ENCODE measurements around the gene NEK11. TPM values are rescaled to one million over a fixed set of nuclear protein-coding genes. Genes with fewer than 3 reads are reported as not detected.

Gene NEK11
- total RNA-seq, 4 donors from 2014 or later, result 4.1 to 8.2 (median 5.2) TPM

DNA sequence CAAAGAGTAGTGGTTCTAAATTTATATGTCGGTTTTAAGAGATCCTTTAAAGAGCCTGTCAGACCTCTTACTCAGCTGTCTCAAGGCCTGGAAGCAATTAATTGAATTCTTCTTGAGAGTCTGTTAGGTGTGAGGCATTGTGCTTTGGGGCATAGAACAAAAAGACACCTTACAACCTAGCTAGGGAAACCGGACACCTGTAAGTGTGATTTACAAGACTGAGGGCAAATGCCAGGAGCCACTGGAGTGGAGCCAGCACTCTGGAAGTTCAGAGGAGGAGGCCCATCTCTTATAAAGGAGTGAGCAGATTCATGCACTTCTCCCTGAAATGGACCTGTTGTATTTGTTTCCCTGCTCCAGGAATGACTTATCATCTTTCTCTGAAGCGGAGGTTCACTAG is 257.2 kb downstream of the NEK11 start:
- TF ChIP-seq, protein P1, sequence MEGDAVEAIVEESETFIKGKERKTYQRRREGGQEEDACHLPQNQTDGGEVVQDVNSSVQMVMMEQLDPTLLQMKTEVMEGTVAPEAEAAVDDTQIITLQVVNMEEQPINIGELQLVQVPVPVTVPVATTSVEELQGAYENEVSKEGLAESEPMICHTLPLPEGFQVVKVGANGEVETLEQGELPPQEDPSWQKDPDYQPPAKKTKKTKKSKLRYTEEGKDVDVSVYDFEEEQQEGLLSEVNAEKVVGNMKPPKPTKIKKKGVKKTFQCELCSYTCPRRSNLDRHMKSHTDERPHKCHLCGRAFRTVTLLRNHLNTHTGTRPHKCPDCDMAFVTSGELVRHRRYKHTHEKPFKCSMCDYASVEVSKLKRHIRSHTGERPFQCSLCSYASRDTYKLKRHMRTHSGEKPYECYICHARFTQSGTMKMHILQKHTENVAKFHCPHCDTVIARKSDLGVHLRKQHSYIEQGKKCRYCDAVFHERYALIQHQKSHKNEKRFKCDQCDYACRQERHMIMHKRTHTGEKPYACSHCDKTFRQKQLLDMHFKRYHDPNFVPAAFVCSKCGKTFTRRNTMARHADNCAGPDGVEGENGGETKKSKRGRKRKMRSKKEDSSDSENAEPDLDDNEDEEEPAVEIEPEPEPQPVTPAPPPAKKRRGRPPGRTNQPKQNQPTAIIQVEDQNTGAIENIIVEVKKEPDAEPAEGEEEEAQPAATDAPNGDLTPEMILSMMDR (IDR thresholded peaks at IDR 0.05), result no peak
- DNase-seq (ENCODE audit: low spot score) (no peak), ATAC-seq (ENCODE audit: low FRiP score) (no peak)

DNA sequence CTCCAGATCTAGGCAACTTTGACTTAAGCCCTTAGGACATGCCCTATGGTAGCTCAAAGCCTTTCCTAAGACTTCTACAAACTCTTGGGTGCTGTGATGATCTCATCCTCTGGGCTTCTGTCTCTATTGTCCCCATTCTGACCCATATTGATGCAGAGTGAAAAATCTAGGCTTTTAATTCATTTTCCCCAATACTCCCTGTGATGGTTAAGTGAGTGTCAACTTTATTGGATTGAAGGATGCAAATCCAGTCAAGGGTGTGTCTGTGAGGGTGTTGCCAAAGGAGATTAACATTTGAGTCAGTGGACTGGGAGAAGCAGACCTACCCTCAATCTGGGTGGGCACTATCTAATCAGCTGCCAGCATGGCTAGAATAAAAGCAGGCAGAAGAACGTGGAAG is 257.6 kb downstream of the NEK11 start:
- TF ChIP-seq, protein P1 (IDR thresholded peaks at IDR 0.05), result no peak
- no peak for ATAC-seq (ENCODE audit: low FRiP score)
- no peak for DNase-seq (ENCODE audit: low spot score)

DNA sequence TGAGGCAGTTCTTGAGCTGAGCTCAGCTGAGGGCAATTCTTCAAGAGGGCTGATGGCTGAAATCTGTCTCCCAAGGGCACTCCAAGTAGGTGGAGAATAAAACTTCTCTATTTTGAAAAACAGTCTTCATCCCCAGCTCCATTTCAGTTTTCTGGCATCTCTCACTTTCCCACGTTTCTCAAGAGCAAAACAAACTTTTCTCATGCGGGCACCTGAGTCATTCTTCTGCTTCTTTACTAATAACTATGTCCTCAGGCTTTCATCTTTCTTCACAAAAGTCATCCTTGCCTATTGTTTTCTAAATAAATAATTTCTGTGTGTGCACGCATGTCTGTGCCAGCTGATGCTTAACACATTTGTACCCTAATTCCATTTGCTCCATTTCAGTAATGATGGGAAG is 258.8 kb downstream of the NEK11 start:
- no peak for ATAC-seq (ENCODE audit: low FRiP score)
- DNase-seq (ENCODE audit: low spot score), result no peak
- TF ChIP-seq, protein P1 (IDR thresholded peaks at IDR 0.05), result no peak

DNA sequence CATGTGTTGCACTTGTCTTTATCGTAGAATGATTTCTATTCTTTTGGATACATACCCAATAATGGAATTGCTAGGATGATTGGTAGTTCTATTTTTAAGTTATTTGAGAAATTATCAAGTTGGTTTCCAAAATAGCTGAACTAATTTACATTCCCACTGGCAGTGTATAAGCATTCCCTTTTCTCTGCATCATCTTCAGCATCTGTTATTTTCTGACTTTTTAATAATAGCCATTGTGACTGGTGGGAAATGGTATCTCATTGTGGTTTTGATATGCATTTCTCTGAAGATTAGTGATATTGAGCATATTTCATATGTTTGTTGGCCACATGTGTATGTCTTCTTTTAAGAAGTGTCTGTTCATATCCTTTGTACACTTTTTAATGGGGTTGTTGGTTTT is 273.2 kb downstream of the NEK11 start:
- TF ChIP-seq, protein P1 (IDR thresholded peaks at IDR 0.05), result no peak
- ATAC-seq (ENCODE audit: low FRiP score) (no peak), DNase-seq (ENCODE audit: low spot score) (no peak)

DNA sequence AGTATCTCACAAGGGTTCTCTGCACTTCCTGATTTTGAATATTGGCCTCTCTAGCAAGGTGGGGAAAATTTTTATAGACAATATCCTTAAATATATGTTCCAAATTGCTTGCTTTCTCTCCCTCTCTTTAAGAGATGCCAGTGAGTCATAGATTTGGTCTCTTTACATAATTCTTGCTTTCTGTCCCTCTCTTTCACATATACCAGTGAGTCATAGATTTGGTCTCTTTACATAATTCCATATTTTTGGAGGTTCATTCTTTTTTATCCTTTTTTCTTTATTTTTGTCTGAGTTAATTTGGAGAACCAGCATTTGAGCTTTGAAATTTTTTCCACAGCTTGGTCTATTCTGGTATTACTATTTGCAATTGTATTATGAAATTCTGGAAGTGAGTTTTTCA is 277.2 kb downstream of the NEK11 start:
- TF ChIP-seq, protein P1 (IDR thresholded peaks at IDR 0.05), result no peak
- DNase-seq (ENCODE audit: low spot score) (no peak), ATAC-seq (ENCODE audit: low FRiP score) (no peak)

DNA sequence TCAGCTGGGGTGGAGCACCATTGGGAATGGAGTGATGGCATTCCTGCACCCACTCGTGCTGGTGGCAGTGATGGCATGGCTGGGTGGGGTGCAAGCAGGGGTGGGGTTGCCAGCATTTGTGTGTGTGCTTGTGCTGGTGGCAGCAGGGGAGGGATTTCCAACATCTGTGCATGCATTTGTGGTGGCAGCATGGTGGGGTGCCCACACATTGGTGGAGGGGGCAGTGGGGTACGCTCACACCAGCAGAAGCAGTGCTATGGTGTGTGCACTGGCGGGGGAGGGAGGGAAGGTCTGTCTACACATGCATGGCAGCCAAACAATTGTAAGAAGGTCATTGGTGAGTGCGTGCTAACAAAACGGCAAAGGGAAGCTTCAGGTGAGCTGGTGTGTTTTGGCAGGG is 278.2 kb downstream of the NEK11 start:
- TF ChIP-seq, protein P1 (IDR thresholded peaks at IDR 0.05), result no peak
- DNase-seq (ENCODE audit: low spot score) (no peak), ATAC-seq (ENCODE audit: low FRiP score) (no peak)

DNA sequence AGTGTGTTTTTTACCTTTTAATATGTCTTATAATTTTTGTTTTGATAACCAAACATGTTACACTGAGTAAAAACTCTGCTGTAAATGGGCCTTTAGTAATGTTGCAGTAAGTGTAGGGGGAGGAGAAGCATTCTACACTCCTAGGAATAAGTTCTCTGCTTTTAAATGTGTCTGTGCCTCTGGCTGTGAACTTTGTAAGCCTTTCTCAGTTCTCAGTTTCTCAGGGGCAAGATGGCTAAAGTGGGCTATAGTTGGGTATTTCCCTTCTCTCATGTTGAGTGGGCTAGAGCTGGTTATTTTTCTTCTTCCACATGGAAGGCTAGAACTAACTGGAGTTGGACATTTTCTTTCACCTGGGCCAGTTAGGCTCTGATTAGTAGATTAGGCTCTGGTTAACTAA is 279.6 kb downstream of the NEK11 start:
- ATAC-seq (ENCODE audit: low FRiP score) (no peak), DNase-seq (ENCODE audit: low spot score) (no peak)
- TF ChIP-seq, protein P1 (IDR thresholded peaks at IDR 0.05), result no peak

Measured in omental fat pad (tissue), 4 donors.